GM18511 (cell line): Measurements from ENCODE around the gene FBLN7.

ENCODE experiments used
- ATAC-seq: cut with Tn5 transposase; IDR thresholded peaks from one replicate; pipeline ENCODE4 v1.9.1; 2021; ENCODE audit warnings: mild to moderate bottlenecking, moderate library complexity; ENCODE audit not compliant: unreplicated experiment

Gene FBLN7

GRCh38 chr2:112140205-112140802 is 2.1 kb downstream of the FBLN7 start:
- no peak for ATAC-seq

- no peak for ATAC-seq
Observed at GRCh38 chr2:112140899-112141625, 2.9 kb downstream of the FBLN7 start.

- ATAC-seq, result no peak
Observed at GRCh38 chr2:112141626-112142007, 3.4 kb downstream of the FBLN7 start.

GRCh38 chr2:112142525-112143078 is 4.4 kb downstream of the FBLN7 start:
- ATAC-seq, result no peak

- no peak for ATAC-seq
Observed at GRCh38 chr2:112143150-112143549, 5.0 kb downstream of the FBLN7 start.

GRCh38 chr2:112144966-112145365 is 6.8 kb downstream of the FBLN7 start:
- ATAC-seq, result no peak

GRCh38 chr2:112147382-112148168 is 9.4 kb downstream of the FBLN7 start:
- no peak for ATAC-seq

- no peak for ATAC-seq
Observed at GRCh38 chr2:112148477-112148876, 10.3 kb downstream of the FBLN7 start.

GRCh38 chr2:112149194-112149593 is 11.0 kb downstream of the FBLN7 start:
- no peak for ATAC-seq

- ATAC-seq, result no peak
Observed at GRCh38 chr2:112149866-112150435, 11.8 kb downstream of the FBLN7 start.

- ATAC-seq, result no peak
Observed at GRCh38 chr2:112150447-112150846, 12.3 kb downstream of the FBLN7 start.

GRCh38 chr2:112150851-112151250 is 12.7 kb downstream of the FBLN7 start:
- no peak for ATAC-seq

- no peak for ATAC-seq
Observed at GRCh38 chr2:112151271-112151670, 13.1 kb downstream of the FBLN7 start.

- ATAC-seq, result no peak
Observed at GRCh38 chr2:112151701-112152440, 13.7 kb downstream of the FBLN7 start.

GRCh38 chr2:112152476-112153178 is 14.4 kb downstream of the FBLN7 start:
- no peak for ATAC-seq

- ATAC-seq, result no peak
Observed at GRCh38 chr2:112153179-112153490, 14.9 kb downstream of the FBLN7 start.

- no peak for ATAC-seq
Observed at GRCh38 chr2:112153501-112153900, 15.3 kb downstream of the FBLN7 start.

- no peak for ATAC-seq
Observed at GRCh38 chr2:112154246-112155117, 16.3 kb downstream of the FBLN7 start.
